ENCODE results near the gene SMAP1.
"Not testable (repeated sequence)": the region's sequence is repeated elsewhere in the genome, so short reads cannot be mapped to it uniquely, and the experiment has no call there.

SMAP1 gene

GRCh38 chr6:70717038-70717801 is 49.5 kb downstream of the SMAP1 start:
- H3K4me3 ChIP-seq (ENCODE audit: low read length): no peak overlapping the region
- no peaks in the 10 kb centered on the region for H3K27me3 ChIP-seq (ENCODE audit: control insufficient read depth, insufficient read depth, low read length)
- H3K4me1 ChIP-seq (ENCODE audit: control insufficient read depth, insufficient read depth, low read length): no peaks in the 10 kb centered on the region
- no peak overlapping the region for H3K27ac ChIP-seq (ENCODE audit: low read depth, low read length)
- no peak overlapping the region for H3K9ac ChIP-seq (ENCODE audit: low read length)
- no peaks in the 10 kb centered on the region for H3K36me3 ChIP-seq (ENCODE audit: control insufficient read depth, insufficient read depth, low read length)

DNA sequence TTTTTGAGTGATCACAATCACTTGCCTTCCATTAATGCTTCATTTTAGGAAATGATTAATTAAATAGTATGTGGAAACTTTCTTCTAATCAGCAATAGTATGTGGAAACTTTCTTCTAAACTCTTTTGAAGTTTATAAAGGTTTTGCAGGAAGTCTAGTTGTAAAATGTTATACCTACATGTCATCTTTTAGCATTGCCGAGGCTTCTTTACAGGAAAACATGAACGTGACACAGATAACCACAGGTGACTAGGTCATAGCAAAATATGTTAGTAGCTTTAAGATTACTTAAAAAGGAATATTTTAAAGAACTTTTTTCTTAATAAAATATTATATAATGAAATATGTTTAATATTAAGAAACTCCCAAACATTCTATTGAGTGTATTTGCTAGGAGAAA is 56.8 kb downstream of the SMAP1 start:
- H3K4me3 ChIP-seq (ENCODE audit: low read length): no peak overlapping the region
- no peak overlapping the region for H3K9ac ChIP-seq (ENCODE audit: low read length)
- no peak overlapping the region for H3K27ac ChIP-seq (ENCODE audit: low read depth, low read length)
- H3K36me3 ChIP-seq (ENCODE audit: control insufficient read depth, insufficient read depth, low read length): no peaks in the 10 kb centered on the region
- no peaks in the 10 kb centered on the region for H3K4me1 ChIP-seq (ENCODE audit: control insufficient read depth, insufficient read depth, low read length)
- H3K27me3 ChIP-seq (ENCODE audit: control insufficient read depth, insufficient read depth, low read length): no peaks in the 10 kb centered on the region

DNA sequence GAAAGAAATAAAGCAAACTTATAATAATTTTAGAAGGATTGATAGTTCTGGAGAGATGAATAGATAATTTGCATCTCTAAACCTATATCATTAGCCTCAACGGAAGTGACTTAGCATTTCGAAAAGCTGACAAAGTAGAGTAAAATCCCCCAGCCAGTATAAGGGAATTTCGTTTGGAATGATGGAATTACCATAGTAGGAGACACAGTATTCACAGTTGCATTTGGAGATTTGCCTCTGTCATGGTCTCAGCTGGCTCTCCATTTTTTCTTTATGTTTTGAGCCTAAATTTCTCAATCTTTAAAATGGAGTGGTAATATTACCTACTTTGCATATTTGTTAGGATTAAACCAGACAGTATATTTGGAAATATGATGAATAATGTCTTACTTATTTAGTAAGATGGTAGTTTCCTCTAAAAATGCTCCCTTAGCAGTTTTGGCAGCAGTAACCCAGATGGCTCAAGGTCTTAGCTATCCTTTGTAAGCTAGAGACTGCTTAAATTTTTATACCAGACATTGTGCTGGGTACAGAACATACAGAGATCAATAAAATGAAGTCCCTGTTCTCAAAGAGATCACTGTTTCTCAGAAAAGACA is 58.2 kb downstream of the SMAP1 start:
- Histone ChIP-seq H3K4me1 (ENCODE audit: control insufficient read depth, insufficient read depth, low read length) (no peaks in the 10 kb centered on the region), H3K27me3 (ENCODE audit: control insufficient read depth, insufficient read depth, low read length) (no peaks in the 10 kb centered on the region), H3K4me3 (ENCODE audit: low read length) (no peak overlapping the region), H3K9ac (ENCODE audit: low read length) (no peak overlapping the region), H3K27ac (ENCODE audit: low read depth, low read length) (no peak overlapping the region), H3K36me3 (ENCODE audit: control insufficient read depth, insufficient read depth, low read length) (no peaks in the 10 kb centered on the region)

GRCh38 chr6:70734381-70734780 is 66.7 kb downstream of the SMAP1 start:
- Histone ChIP-seq H3K36me3 (ENCODE audit: control insufficient read depth, insufficient read depth, low read length) (no peaks in the 10 kb centered on the region), H3K4me3 (ENCODE audit: low read length) (no peak overlapping the region), H3K27me3 (ENCODE audit: control insufficient read depth, insufficient read depth, low read length) (no peaks in the 10 kb centered on the region), H3K9ac (ENCODE audit: low read length) (no peak overlapping the region), H3K4me1 (ENCODE audit: control insufficient read depth, insufficient read depth, low read length) (peaks cover 5% of the 10 kb centered on the region), H3K27ac (ENCODE audit: low read depth, low read length) (no peak overlapping the region)

GRCh38 chr6:70734979-70735378 is 67.3 kb downstream of the SMAP1 start:
- Histone ChIP-seq H3K27me3 (ENCODE audit: control insufficient read depth, insufficient read depth, low read length) (no peaks in the 10 kb centered on the region), H3K36me3 (ENCODE audit: control insufficient read depth, insufficient read depth, low read length) (no peaks in the 10 kb centered on the region), H3K9ac (ENCODE audit: low read length) (no peak overlapping the region), H3K27ac (ENCODE audit: low read depth, low read length) (no peak overlapping the region), H3K4me1 (ENCODE audit: control insufficient read depth, insufficient read depth, low read length) (peaks cover 5% of the 10 kb centered on the region), H3K4me3 (ENCODE audit: low read length) (no peak overlapping the region)

DNA sequence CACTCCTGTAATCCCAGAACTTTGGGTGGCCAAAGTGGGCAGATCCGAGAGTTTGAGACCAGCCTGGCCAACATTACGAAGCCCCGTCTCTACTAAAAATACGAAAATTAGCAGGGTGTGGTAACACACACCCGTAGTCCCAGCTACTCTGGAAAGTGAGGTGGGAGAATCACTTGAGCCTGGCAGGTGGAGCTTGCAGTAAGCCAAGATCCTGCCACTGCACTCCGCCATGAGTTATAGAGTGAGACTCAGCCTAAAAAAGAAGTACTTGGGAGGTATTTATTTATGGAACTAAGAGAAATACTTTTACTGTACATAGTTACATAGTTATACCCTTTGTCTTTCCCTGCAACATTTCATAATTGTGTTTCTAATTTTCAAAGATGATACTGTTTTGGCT is 67.8 kb downstream of the SMAP1 start:
- Histone ChIP-seq H3K27ac (ENCODE audit: low read depth, low read length) (no peak overlapping the region), H3K9ac (ENCODE audit: low read length) (no peak overlapping the region), H3K4me1 (ENCODE audit: control insufficient read depth, insufficient read depth, low read length) (peaks cover 5% of the 10 kb centered on the region), H3K36me3 (ENCODE audit: control insufficient read depth, insufficient read depth, low read length) (no peaks in the 10 kb centered on the region), H3K4me3 (ENCODE audit: low read length) (no peak overlapping the region), H3K27me3 (ENCODE audit: control insufficient read depth, insufficient read depth, low read length) (no peaks in the 10 kb centered on the region)

GRCh38 chr6:70738028-70738427 is 70.3 kb downstream of the SMAP1 start:
- no peak overlapping the region for H3K9ac ChIP-seq (ENCODE audit: low read length)
- no peaks in the 10 kb centered on the region for H3K36me3 ChIP-seq (ENCODE audit: control insufficient read depth, insufficient read depth, low read length)

GRCh38 chr6:70739534-70739933 is 71.9 kb downstream of the SMAP1 start:
- H3K4me1 ChIP-seq (ENCODE audit: control insufficient read depth, insufficient read depth, low read length): peaks cover 5% of the 10 kb centered on the region
- no peaks in the 10 kb centered on the region for H3K27me3 ChIP-seq (ENCODE audit: control insufficient read depth, insufficient read depth, low read length)
- H3K9ac ChIP-seq (ENCODE audit: low read length): no peak overlapping the region
- H3K4me3 ChIP-seq (ENCODE audit: low read length): no peak overlapping the region
- no peak overlapping the region for H3K27ac ChIP-seq (ENCODE audit: low read depth, low read length)
- H3K36me3 ChIP-seq (ENCODE audit: control insufficient read depth, insufficient read depth, low read length): no peaks in the 10 kb centered on the region

More at GRCh38 chr6:70738028-70738427, 70.3 kb downstream of the SMAP1 start:
- Histone ChIP-seq H3K4me3 (ENCODE audit: low read length) (no peak overlapping the region), H3K4me1 (ENCODE audit: control insufficient read depth, insufficient read depth, low read length) (peaks cover 5% of the 10 kb centered on the region), H3K27ac (ENCODE audit: low read depth, low read length) (no peak overlapping the region), H3K27me3 (ENCODE audit: control insufficient read depth, insufficient read depth, low read length) (no peaks in the 10 kb centered on the region)

DNA sequence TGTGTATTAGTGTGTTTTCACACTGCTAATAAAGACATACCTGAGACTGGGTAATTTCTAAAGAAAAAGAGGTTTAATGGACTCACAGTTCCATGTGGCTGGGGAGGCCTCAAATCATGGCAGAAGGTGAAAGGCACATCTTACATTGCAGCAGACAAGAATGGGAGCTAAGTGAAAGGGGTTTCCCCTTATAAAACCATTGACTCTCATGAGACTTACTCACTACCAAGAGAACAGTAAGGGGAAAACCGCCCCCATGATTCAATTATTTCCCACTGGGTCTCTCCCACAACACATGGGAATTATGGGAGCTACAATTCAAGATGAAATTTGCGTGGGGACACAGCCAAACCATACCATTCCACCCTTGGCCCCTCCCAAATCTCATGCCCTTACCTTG is 73.1 kb downstream of the SMAP1 start:
- not testable (repeated sequence) for H3K4me3 ChIP-seq (ENCODE audit: low read length); H3K36me3 ChIP-seq (ENCODE audit: control insufficient read depth, insufficient read depth, low read length); H3K9ac ChIP-seq (ENCODE audit: low read length); H3K27ac ChIP-seq (ENCODE audit: low read depth, low read length); H3K27me3 ChIP-seq (ENCODE audit: control insufficient read depth, insufficient read depth, low read length); H3K4me1 ChIP-seq (ENCODE audit: control insufficient read depth, insufficient read depth, low read length)

DNA sequence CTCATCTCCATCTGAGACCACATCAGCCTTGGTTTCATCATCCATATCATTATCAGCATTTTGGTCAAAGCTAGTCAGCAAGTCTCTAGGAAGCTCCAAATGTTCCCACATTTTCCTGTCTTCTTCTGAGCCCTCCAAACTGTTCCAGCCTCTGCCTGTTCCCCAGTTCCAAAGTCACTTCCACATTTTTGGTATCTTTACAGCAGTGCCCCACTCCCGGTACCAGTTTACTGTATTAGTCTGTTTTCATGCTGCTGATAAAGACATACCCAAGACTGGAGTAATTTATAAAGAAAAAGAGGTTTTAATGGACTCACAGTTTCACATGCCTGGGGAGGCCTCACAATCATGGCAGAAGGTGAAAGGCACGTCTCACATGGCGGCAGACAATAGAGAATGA is 74.8 kb downstream of the SMAP1 start:
- not testable (repeated sequence) for H3K4me3 ChIP-seq (ENCODE audit: low read length); H3K9ac ChIP-seq (ENCODE audit: low read length); H3K36me3 ChIP-seq (ENCODE audit: control insufficient read depth, insufficient read depth, low read length); H3K27ac ChIP-seq (ENCODE audit: low read depth, low read length); H3K4me1 ChIP-seq (ENCODE audit: control insufficient read depth, insufficient read depth, low read length); H3K27me3 ChIP-seq (ENCODE audit: control insufficient read depth, insufficient read depth, low read length)

DNA sequence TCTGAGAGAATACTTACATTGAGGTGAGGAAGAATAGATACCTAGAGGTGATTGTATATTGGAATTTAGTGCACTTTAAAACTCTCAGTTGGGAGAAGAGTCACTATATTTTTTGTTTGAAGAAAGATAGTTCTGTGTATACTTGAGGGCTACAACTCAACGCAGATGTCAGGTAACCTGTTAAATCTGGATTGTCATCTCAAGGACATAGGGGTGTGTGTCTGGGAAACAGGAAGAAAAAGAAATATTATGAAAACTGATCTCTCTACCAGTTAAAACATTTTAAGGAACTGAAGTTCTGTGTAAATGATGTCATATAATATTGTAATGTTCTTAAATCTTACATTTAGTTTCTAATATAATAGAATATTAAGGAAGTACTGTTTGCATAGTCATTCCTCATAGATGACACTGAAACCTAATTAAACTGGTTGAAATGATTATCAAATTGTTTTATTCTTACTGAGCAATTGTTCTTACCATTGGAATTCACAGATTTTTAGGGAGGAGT is 86.2 kb downstream of the SMAP1 start:
- H3K4me1 ChIP-seq (ENCODE audit: control insufficient read depth, insufficient read depth, low read length): no peaks in the 10 kb centered on the region
- no peak overlapping the region for H3K27ac ChIP-seq (ENCODE audit: low read depth, low read length)
- H3K4me3 ChIP-seq (ENCODE audit: low read length): no peak overlapping the region
- no peaks in the 10 kb centered on the region for H3K36me3 ChIP-seq (ENCODE audit: control insufficient read depth, insufficient read depth, low read length)
- H3K9ac ChIP-seq (ENCODE audit: low read length): no peak overlapping the region
- no peaks in the 10 kb centered on the region for H3K27me3 ChIP-seq (ENCODE audit: control insufficient read depth, insufficient read depth, low read length)

DNA sequence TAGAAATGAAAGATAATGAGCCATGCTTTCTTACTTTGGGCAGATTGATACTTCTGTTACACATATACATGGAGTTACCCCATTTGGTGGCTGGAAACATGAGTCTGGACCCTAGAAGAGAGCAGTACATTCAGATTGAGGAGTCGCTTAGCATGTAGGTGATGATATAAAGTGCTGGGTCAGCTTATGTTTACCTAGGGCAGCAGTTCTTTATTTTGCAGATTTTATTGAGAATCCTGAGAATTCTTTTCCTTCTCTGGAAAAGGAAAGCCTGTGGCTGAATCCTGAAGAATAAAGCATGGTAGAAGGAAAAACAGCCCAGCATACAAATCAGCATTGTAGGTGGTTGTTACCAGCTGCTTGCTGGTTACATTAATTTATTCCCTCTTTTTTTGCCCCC is 91.2 kb downstream of the SMAP1 start:
- Histone ChIP-seq H3K27ac (ENCODE audit: low read depth, low read length) (no peak overlapping the region), H3K4me3 (ENCODE audit: low read length) (no peak overlapping the region), H3K27me3 (ENCODE audit: control insufficient read depth, insufficient read depth, low read length) (no peaks in the 10 kb centered on the region)

More for the DNA sequence above, 91.2 kb downstream of the SMAP1 start:
- H3K9ac ChIP-seq (ENCODE audit: low read length): no peak overlapping the region
- H3K36me3 ChIP-seq (ENCODE audit: control insufficient read depth, insufficient read depth, low read length): no peaks in the 10 kb centered on the region
- H3K4me1 ChIP-seq (ENCODE audit: control insufficient read depth, insufficient read depth, low read length): no peaks in the 10 kb centered on the region

Data from rectal smooth muscle tissue (tissue), 1 donor.